Islet of Langerhans (tissue), 1 donor: ENCODE measurements around the gene HERC6.
"Not testable (repeated sequence)": the region's sequence is repeated elsewhere in the genome, so short reads cannot be mapped to it uniquely, and the experiment has no call there.

ENCODE experiments used
- FAIRE-seq: peaks from one replicate; lab custom pipeline; 2011; peaks lifted over from hg19 to GRCh38; lab: Jason Lieb, UNC

HERC6 gene

DNA sequence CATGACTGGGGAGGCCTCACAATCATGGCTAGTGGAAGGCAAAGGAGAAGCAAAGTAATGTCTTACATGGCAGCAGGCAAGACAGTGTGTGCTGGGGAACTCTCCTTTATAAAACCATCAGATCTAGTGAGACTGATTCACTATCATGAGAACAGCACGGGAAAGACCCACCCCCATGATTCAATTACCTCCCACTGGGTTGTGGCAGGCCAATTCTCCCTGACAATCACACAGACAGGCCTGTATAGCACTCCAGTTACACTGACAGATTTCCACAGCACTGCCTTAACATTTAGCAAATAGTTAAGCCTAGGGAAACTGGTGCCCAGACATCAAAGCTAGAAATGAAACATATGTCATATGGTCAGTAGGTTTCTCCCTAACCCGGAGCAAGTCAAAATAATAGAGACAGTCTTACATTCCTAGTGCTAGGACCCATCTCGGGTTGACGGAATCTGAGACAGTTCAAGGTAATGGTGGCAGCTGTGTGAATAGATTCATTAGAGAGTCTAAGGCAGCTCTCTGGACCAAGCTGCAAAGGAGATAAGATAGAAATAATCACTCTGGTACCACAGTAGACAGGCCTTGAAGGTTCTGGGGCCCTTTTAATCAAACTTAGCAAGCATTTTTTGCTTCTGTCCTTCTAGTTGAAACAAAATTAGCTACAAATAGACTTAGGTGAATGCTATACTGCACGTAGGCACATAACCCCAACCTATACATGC lies 68.9 kb downstream of the HERC6 start:
- no peak for FAIRE-seq

- FAIRE-seq, result not testable (repeated sequence)
Measured at GRCh38 chr4:88448211-88448765, 69.6 kb downstream of the HERC6 start.

DNA sequence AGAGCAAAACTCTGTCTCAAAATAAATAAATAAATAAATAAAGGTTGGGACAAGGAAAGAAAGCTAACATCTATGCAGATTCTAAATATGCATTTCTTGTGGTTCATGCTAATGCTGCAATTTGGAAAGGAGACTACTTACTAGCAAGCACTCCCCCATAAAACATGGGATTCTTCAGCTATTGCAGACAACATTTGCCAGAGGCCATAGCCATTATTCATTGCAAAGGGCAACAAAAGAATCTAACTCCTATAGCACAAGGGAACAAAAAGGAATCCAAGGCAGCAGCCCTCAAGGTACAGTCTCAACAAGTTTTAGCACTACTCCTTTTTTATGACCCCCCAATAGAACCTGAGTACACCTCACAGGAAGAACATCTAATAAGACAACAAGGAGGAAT lies 70.2 kb downstream of the HERC6 start:
- no peak for FAIRE-seq

GRCh38 chr4:88449290-88449689 lies 70.6 kb downstream of the HERC6 start:
- FAIRE-seq, result no peak

DNA sequence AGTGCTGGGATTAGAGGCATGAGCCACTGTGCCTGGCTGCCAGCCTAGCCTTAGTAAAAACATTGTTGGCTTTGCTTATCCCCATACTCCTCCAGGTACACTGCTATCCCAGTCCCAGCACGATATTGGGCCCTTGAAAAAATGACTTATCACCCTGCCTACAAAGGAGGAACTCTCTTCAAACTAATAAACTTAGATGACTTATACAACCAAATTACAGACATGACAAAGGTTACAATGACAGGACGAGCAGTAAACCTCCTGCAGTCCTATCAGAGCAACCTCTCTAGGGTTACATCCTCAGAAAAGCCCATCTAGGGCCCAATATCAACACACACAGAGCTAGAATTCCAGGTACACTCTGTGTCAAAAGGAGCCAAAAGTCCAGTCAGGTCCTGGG lies 72.6 kb downstream of the HERC6 start:
- FAIRE-seq, result no peak

GRCh38 chr4:88452912-88453311 lies 74.3 kb downstream of the HERC6 start:
- no peak for FAIRE-seq

- peak; percentile 77 for FAIRE-seq
Measured at GRCh38 chr4:88456670-88457306, 78.1 kb downstream of the HERC6 start, which contains the start of gene HERC5. Gene HERC5, plus strand, starts transcription at chr4:88457119. Its CDS starts 151 bp downstream, at chr4:88457270.

DNA sequence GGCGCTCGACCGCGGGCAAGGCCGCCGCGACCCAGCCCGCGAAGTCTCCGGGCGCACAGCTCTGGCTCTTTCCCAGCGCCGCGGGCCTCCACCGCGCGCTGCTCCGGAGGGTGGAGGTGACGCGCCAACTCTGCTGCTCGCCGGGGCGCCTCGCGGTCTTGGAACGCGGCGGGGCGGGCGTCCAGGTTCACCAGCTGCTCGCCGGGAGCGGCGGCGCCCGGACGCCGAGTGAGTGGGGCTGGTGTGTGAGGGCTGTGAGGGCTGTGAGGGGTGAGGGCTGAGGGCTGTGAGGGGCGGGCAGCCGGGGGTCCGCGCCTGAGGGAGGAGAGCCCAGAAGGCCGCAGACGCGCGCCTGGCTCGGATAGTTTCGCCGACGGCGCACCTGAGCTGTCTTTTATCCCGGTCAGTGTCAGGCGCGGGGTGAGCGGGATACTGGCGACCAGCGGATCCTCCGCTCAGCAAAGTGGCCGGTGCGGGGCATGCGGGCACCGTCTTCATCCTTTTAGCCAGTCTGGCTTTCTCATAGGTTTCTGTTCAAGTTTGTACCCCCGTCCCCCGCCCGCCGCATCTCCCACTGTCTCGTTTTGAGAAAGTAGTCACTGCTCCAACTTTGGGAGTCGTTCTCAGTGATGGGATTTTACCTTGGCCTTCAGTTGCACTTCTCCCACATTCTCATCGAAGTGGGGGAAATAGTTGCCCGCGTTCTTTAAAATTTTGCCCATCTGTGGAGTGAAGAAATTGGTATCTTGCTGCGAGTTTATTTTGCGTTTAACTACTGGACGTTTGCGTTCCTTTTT lies 78.9 kb downstream of the HERC6 start:
- FAIRE-seq, result no peak

DNA sequence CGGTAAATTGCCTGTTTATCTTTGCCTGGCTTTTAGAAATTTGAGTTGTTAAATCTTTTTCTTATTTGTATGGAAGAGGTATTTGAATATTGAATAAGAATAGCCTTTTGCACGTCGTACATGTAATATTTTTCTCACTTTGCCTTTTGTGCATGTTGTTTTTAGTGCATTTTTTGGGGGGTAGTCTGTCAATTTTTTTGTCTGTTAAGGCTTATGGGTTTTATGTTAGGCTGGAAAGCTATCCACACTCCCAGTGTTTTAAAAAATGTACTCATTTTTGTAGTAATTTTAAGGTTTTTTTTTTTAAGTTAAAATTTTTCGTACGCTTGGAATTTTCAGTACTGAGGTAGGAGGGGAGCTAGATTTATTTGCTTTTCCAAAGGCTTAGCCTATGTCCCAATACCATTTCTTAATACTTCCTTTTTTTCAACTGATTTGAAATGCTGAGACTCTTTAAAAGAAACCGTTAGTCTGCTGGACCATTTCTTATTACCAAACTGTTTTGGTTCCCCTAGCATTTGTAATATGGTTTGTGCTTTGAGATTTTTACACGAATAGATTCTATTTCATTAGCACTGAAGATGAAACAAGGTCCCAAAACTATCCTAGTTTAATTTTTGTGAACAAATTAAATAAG lies 79.6 kb downstream of the HERC6 start:
- FAIRE-seq, result peak; percentile 17

DNA sequence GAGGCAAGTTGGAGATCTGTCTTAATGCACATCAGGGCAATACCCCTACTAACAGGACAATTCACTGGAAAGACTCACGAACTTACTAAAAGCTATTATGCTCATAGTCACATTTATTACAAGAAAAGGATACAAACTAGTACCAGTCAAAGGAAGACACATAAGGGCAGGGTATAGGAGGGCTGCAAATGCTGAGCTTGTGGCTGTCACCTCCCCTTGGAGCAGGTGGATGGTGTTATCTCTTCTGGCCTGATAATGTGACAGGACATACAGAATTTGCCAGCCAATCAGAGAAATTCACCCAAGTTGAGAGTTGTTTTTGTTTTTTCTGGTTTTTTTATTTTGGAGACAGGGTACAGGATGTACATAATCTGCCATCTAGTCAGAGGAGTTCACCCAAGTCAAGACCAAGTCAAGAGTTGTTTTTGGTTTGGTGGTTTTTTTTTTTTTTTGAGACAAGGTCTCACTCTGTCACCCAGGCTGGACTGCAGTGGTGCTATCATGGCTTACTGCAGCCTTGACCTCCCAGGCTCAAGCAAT lies 87.1 kb downstream of the HERC6 start:
- no peak for FAIRE-seq

DNA sequence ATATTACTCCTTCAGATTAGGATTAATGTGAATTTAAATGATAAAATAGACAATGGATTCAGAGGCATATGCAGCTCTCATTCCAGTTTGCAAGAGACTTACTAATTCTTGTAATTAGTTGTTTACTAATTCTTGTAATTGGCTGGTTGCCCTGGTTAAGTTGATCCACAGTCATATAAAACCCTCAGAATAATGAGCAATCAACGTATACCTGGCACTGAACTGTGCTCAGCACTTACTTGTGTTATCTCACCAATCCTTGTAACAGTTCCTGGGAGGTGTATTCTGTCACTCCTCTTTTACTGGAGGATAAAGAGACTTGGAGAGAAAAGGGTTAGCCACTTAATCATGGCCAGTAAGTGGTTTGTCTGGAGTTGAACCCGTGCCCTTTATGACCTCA lies 88.7 kb downstream of the HERC6 start:
- no peak for FAIRE-seq

DNA sequence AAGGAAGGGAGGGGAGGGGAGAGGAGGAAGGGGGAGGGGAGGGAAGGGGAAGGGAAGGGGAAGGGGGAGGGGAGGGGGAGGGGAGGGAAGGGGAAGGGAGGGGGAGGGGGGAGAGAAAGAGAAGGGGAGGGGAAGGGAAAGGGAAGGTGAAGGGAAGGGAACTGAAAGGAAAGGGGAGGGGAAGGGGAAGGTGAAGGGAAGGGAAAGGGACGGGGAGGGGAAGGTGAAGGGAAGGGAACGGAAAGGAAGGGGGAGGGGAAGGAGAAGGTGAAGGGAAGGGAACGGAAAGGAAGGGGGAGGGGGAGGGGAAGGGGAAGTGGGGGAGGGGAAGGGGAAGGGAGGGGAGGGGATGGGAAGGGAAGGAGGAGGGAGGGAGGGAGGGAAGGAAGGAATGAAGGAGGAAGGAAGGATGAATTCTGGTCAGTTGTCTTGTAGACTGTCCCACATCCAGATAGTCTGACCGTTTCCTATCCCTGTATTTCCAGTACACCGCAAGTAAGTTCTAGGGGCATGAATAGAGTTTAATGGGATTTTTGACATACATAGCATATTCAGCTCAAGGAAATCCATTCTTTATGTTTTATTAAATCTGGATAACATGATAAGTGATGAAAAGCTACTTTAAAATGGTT lies 98.7 kb downstream of the HERC6 start:
- FAIRE-seq, result no peak

DNA sequence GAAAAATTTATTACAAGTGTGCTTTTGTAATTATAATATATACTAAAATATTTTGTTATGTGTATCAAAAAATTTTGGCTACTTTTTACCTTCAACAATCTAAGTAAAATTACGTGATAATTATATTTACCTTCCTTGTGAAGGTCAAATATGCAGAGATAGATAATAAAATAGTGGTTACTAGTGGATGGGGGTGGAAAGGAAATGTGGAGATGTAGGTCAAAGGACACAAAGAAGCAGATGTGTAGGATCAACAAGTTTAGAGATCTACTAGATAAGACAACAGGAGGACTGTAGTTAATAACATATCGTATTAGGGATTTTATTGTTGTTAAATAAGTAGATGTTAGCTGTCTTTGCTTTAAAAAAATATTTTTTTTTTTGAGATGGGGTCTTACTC lies 99.6 kb downstream of the HERC6 start:
- FAIRE-seq, result no peak

GRCh38 chr4:88481537-88481936 lies 102.9 kb downstream of the HERC6 start:
- no peak for FAIRE-seq

DNA sequence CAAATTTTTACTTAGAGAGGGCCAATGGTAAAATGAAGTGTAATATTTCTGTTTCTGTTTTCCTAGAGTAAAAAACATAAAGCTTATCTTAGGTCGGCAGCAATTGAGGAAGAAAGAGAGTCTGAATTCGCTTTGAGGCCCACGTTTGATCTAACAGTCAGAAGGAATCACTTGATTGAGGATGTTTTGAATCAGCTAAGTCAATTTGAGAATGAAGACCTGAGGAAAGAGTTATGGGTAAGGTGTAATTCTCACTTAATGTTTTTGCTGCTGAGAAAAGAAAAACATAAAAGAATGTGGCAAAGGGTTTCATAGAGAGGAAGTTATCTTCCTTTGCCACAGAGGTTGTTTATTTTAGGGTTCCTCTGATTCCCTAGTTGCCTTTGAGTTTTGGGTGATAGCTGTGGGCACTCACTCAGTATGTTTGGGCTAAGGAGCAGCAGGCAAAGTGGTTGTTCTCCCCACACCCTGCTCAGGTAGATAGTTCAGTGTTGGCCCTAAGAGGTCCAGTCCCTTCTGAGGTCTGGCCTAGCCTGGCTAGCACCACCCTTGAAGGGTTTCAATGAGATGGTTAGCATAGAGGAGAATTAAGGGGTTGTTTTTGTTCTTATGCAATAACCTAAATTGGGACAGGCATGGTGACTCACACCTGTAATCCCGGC lies 110.6 kb downstream of the HERC6 start:
- no peak for FAIRE-seq
